GM19438 (cell line): ENCODE results near the gene PLA2G4C.

Experiments used
- ATAC-seq: cut with Tn5 transposase; IDR thresholded peaks from one replicate; pipeline ENCODE4 v1.9.1; 2021; ENCODE audit warnings: low read depth; ENCODE audit not compliant: unreplicated experiment

The PLA2G4C gene

GRCh38 chr19:48000846-48001245 is 109.8 kb downstream of the PLA2G4C start:
- no peak for ATAC-seq

GRCh38 chr19:47998800-47999199 is 111.8 kb downstream of the PLA2G4C start:
- no peak for ATAC-seq
